Prostate gland (tissue), 2 donors: ENCODE results near the gene SMIM22. TPM values are rescaled to one million over a fixed set of nuclear protein-coding genes. Genes with fewer than 3 reads are reported as not detected.
"Not testable (repeated sequence)": the region's sequence is repeated elsewhere in the genome, so short reads cannot be mapped to it uniquely, and the experiment has no call there.

ENCODE experiments used
- DNase-seq: peaks from one replicate; pipeline ENCODE4 v3.0.0-alpha.2; 2019; ENCODE audit warnings: low spot score
- H3K27ac ChIP-seq, 2 donors: fragments of 200-600 bp; sonication (generic); 2 replicates each; pipeline ENCODE4 v1.5.1; 2017 to 2019
- H3K27me3 ChIP-seq: fragments of 200-600 bp; sonication (generic); replicated peaks from 2 replicates; pipeline ENCODE4 v1.5.1; 2019; ENCODE audit not compliant: insufficient read depth
- H3K36me3 ChIP-seq, 2 donors: fragments of 200-600 bp; sonication (generic); 1 replicate in 1 of 2; 2 replicates in 1 of 2; pipeline versions ENCODE4 v1.5.1 to v1.8.1; 2017 to 2019
- H3K4me1 ChIP-seq: fragments of 200-600 bp; sonication (generic); replicated peaks from 2 replicates; pipeline ENCODE4 v1.5.1; 2019
- H3K4me3 ChIP-seq, 2 donors: fragments of 200-600 bp; sonication (generic); 2 replicates each; pipeline ENCODE4 v1.5.1; 2017 to 2019
- H3K9me3 ChIP-seq: fragments of 200-600 bp; sonication (generic); 2 replicates; pipeline ENCODE4 v1.5.1; 2017
- POLR2A ChIP-seq: fragments of 450-650 bp; IDR thresholded peaks from one replicate; pipeline ENCODE4 v1.6.1; 2016; ENCODE audit warnings: antibody characterized with exemption, mild to moderate bottlenecking
- POLR2AphosphoS5 ChIP-seq: sonication (generic); formaldehyde crosslinking; IDR thresholded peaks from one replicate; pipeline ENCODE4 v1.6.1; 2017; ENCODE audit warnings: antibody characterized with exemption
- WGBS: methylation state at CpG from one replicate; pipeline ENCODE4 v1.1.5; 2018; 5-methylcytosine and 5-hydroxymethylcytosine counted together
- intact Hi-C: fragments of 100-400 bp; cut with DNase I; formaldehyde crosslinking; loops from one replicate; pipeline ENCODE4 v1.14.2; 2022
- total RNA-seq, 2 donors: library from RNA; depleted of rRNA; stranded (reverse); fragments of >200 nt; gene quantifications; one replicate each; pipeline ENCODE4 v1.1.0, GENCODE V29; 2016
- TF ChIP-seq, protein P1 (sequence below), 4 experiments: fragments of 200-600 bp in 2 of 4; fragments of 450-650 bp in 2 of 4; sonication (generic) in 2 of 4; IDR thresholded peaks; 1 replicate in 3 of 4; 2 replicates in 1 of 4; pipeline ENCODE4 v1.5.1; 2016 to 2019; ENCODE audit warnings: antibody characterized with exemption in 4 of 4, mild to moderate bottlenecking in 2 of 4, moderate library complexity in 2 of 4

SMIM22 gene
- total RNA-seq, 2 donors from 2014 or later = 5.6 to 29.0 TPM

DNA sequence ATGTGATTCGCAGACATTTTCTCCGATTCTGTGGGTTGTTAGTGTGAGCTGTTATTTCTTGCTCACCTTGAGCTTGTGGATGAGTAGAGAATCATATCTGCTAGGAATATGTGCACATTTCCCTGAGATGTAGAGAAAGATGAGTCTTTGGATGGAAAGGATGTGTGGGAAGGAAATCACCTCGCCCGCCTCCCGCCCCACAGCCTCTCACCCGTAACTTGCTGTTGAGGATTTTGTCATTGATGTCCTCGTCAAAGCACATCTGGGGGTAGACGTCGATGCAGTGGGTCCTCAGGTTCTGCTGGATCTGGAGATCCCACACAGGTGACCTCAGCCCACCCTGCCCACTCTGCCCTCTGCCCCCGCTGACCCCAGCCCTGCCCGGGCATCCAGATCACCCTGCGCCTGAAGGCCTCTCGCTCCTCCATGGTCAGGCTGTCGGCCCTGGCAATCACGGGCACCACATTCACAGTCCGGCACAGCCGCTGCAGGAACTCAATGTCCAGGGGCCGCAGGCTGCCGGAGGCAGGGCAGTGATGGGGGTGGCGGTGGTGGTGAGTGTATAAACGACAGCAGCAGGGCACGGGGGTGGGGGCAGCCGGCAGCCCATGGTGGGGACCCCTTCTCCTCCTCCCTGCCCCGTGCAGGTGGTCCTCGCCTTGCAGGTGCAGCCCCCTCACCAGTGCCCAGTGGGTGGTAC lies 11.8 kb upstream of the SMIM22 start:
- TF ChIP-seq POLR2A = no peak
- no peak for TF ChIP-seq POLR2AphosphoS5
- TF ChIP-seq, protein P1, sequence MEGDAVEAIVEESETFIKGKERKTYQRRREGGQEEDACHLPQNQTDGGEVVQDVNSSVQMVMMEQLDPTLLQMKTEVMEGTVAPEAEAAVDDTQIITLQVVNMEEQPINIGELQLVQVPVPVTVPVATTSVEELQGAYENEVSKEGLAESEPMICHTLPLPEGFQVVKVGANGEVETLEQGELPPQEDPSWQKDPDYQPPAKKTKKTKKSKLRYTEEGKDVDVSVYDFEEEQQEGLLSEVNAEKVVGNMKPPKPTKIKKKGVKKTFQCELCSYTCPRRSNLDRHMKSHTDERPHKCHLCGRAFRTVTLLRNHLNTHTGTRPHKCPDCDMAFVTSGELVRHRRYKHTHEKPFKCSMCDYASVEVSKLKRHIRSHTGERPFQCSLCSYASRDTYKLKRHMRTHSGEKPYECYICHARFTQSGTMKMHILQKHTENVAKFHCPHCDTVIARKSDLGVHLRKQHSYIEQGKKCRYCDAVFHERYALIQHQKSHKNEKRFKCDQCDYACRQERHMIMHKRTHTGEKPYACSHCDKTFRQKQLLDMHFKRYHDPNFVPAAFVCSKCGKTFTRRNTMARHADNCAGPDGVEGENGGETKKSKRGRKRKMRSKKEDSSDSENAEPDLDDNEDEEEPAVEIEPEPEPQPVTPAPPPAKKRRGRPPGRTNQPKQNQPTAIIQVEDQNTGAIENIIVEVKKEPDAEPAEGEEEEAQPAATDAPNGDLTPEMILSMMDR (IDR thresholded peaks at IDR 0.05) = no peak
- H3K27ac ChIP-seq = no peak overlapping the region
- H3K4me1 ChIP-seq = no peaks in the 10 kb centered on the region
- intact Hi-C loops = no loop called here
- H3K9me3 ChIP-seq = no peaks in the 10 kb centered on the region
- WGBS = 87% methylated on average over 25 of the region's 25 CpGs
- no peak for DNase-seq
- no peaks in the 10 kb centered on the region for H3K36me3 ChIP-seq
- no peak overlapping the region for H3K4me3 ChIP-seq
- H3K27me3 ChIP-seq = no peaks in the 10 kb centered on the region

DNA sequence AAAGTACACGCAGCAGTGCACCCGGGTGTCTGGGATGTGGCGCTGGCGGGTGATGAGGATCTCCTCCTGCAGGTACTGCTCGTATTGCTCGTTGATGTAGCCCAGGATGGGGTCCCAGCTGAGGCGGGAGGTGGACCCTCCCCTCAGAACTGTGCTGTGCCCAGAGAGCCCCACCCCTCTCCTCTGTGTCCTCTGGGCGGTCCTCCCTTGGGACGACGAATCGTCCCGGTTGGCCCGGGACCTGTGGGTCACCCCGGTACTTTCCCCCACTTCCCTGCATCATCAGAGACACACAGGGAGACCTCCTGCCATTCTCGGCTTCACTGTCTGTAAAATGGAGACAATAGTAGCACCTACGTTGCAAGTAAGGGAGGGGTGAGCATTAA lies 11.2 kb upstream of the SMIM22 start:
- no peaks in the 10 kb centered on the region for H3K4me1 ChIP-seq
- H3K27ac ChIP-seq = no peak overlapping the region
- H3K36me3 ChIP-seq = no peaks in the 10 kb centered on the region
- intact Hi-C loops = no loop called here
- no peak overlapping the region for H3K4me3 ChIP-seq
- 81% methylated on average over 16 of the region's 16 CpGs for WGBS
- no peaks in the 10 kb centered on the region for H3K9me3 ChIP-seq
- DNase-seq = no peak
- TF ChIP-seq, protein P1 (IDR thresholded peaks at IDR 0.05) = no peak
- TF ChIP-seq POLR2AphosphoS5 (no peak), POLR2A (no peak)
- no peaks in the 10 kb centered on the region for H3K27me3 ChIP-seq

DNA sequence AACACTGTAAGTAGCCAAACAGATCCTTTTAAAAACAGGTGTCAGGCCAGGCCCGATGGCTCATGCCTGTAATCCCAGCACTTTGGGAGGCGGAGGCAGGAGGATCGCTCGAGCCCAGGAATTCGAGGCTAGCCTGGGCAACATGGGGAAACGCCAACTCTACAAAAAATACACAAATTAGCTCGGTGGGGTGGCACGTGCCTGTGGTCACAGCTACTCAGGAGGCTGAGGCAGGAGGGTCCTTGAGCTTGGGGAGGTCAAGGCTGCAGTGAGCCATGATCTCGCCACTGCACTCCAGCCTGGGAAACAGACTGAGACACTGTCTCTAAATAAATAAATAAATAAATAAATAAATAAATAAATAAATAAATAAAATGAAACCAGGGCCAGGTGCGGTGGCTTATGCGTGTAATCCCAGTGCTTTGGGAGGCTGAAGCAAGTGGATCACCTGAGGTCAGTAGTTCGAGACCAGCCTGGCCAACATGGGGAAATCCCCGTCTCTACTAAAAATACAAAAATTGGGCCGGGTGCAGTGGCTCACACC lies 10.7 kb upstream of the SMIM22 start:
- H3K4me3 ChIP-seq, intact Hi-C loops: not testable (repeated sequence)
- WGBS = 92% methylated on average over 14 of the region's 14 CpGs

DNA sequence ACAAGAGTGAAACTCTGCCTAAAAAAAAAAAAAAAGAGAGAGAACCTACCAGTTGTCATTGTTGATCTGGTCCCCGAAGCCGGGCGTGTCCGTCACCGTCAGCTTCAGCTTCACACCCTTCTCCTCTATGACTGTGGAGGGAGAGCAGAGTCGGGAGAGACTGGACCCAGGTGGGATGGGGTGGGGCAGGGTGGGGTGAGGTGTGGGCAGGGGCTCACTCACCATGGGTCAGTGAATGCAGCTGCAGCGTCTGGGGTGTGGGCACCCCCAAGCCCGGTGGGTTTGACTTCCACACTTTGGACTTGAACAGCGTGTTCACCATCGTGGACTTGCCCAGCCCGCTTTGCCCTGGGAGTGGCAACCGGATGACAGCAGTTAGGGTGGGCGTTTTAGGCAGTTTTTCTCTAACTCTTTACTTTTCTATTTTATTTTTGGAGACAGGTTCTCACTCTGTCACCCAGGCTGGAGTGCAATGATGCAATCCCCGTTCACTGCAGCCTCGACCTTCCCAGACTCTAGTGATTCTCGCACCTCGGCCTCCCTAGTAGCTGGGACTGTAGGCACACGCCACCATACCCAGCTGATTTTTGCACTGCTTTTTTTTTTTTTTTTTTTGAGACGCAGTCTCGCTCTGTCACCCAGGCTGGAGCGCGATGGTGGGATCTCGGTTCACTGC lies 9.3 kb upstream of the SMIM22 start:
- H3K4me3 ChIP-seq = no peak overlapping the region
- no peaks in the 10 kb centered on the region for H3K9me3 ChIP-seq
- H3K27me3 ChIP-seq = no peaks in the 10 kb centered on the region
- no peaks in the 10 kb centered on the region for H3K4me1 ChIP-seq
- intact Hi-C loops = no loop called here
- H3K27ac ChIP-seq = no peak overlapping the region
- DNase-seq = no peak
- TF ChIP-seq POLR2A (no peak), POLR2AphosphoS5 (no peak)
- TF ChIP-seq, protein P1 (IDR thresholded peaks at IDR 0.05) = no peak
- no peaks in the 10 kb centered on the region for H3K36me3 ChIP-seq
- WGBS = 88% methylated on average over 23 of the region's 23 CpGs

More for the DNA sequence above, 10.7 kb upstream of the SMIM22 start:
- H3K27ac ChIP-seq, DNase-seq, H3K36me3 ChIP-seq, H3K9me3 ChIP-seq, H3K4me1 ChIP-seq, H3K27me3 ChIP-seq: not testable (repeated sequence)

DNA sequence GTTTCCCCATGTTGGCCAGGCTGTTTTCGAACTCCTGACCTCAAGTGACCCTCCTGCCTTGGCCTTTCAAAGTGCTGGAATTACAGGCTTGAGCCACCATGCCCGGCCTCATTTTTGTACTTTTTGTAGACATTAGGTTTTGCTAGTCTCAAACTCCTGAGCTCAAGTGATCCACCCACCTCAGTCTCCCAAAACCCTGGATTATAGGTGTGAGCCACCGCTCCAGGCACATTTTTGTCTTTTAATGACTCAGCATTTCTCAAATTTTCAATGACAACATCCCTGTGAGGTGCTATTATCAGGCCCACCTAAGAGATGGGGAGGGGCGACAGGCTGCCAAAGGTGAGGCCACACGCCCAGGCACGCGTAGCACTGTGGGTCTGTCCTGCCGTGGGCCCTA lies 8.1 kb upstream of the SMIM22 start:
- Histone ChIP-seq H3K4me1 (no peaks in the 10 kb centered on the region), H3K36me3 (no peaks in the 10 kb centered on the region), H3K27ac (no peak overlapping the region), H3K4me3 (no peak overlapping the region), H3K9me3 (no peaks in the 10 kb centered on the region), H3K27me3 (no peaks in the 10 kb centered on the region)
- DNase-seq = no peak
- 89% methylated on average over 8 of the region's 8 CpGs for WGBS
- TF ChIP-seq POLR2AphosphoS5 (no peak), POLR2A (no peak)
- TF ChIP-seq, protein P1 (IDR thresholded peaks at IDR 0.05) = no peak
- intact Hi-C loops = no loop called here
